ENCODE results near the gene C2CD5.

Gene C2CD5

DNA sequence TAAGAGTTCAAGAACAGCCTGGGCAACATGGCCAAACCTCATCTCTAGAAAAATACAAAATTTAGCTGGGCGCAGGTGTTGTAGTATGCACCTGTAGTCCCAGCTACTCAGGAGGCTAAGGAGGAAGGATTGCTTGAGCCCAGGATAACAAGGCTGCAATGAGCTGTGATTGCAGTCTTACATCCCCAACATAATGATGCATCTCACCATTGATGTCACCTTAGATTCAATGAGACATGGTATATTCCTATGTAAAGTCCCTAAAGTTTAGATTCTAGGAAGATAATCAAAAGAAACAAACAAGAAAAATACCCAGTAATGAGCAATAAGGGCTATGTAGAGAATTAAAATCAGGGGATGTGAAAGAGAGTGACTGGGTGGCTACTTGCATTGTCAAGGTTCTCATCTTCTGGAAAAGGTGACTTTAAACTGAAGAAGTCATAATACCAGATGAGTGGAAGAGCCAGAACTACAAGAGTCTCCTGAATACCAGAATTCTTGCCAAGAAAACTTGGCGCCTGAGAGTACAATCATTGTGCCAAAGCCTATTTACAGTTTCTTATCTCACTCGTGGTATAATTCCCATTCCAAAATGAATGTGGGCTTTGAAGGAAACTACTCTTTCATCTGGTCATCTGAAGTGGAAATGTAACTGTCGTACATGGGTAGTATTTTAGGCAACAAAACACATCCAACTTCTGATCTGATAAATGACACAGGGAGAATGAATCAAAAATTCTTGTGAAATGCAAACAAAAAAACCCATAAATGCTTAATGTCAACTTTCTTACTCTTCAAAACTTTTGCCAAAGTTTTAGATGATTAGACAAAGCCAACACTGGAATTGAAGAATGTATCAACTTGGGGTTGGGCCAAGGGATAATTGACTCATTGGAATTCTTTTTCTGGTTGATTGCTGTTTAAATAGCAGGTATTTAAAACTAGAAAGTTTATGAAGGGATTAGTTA, 128.7 kb downstream of the C2CD5 start:
- no peak for DNase-seq (ENCODE audit: low spot score)

DNA sequence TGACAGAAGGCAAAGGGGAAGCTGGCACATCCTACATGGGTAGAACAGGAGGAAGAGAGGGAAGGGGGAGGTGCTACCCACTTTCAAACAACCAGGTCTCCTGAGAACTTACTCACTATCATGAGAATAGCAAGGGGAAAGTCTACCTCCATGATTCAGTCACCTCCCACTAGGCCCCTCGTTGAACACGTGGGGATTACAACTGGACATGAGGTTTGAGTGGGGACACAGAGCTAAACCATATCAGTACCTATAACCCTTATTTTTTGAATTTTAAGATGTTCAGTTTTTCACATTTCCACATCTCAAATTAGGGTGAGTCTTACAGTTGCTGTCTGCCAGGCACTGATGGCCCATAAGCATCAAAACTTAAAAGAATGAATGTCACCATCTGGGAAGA, 129.6 kb downstream of the C2CD5 start:
- no peak for DNase-seq (ENCODE audit: low spot score)

DNA sequence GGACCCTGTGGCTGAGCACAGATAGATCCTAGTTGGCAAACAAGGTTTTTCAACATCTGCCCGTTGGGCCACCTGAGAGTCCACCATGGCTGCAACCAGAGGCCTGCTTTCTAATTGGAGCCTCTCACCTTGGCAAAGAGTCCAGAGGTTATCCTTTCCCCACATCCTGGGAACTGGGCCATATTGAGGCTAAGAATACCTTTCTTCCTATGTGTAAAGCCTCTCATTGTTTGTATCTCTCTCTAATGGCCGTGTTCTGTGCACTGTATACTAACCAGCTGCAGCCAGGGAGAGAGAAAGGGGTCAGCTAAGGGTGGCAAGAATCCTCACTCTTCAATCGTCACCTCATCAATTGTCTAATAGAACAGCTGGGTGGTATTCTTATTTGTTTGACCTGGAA, 130.8 kb downstream of the C2CD5 start:
- no peak for DNase-seq (ENCODE audit: low spot score)

DNA sequence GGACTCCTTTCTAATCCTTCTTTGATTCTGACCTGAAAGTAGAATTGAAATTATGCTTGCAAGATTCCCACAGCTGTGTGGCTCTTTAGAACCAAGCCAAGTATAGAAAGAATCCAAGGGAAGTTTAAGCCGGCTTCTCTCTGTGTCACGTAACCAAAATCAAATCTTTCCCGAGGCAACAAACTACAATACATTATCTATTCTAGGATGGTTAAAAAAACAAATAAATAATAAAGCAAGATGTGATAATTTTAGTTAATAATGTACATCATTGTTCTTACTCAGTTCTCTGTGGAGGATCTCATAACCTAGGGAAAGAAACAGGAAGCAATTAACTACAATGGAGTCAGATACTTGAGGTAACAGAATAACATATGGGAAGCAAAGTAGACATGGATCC, 131.8 kb downstream of the C2CD5 start:
- DNase-seq (ENCODE audit: low spot score) = no peak

DNA sequence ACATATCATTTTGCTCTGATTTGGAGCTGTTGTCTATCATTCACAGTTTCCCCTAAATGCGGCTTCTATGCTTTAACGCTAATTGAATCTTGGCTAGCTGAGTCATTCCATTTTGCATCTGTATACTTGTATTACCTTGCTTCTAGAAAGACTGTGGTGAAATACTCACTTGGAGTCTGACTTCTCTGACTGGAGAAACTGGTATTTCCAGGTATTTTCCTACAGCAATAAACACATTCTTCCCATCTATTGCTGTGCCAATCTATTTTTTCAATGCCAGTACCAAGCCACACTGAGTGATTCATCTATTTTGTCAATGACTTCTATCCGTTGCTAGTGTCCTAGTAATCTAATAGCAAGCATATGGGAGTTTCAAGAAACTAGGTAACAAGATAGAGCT, 133.9 kb downstream of the C2CD5 start:
- no peak for DNase-seq (ENCODE audit: low spot score)

DNA sequence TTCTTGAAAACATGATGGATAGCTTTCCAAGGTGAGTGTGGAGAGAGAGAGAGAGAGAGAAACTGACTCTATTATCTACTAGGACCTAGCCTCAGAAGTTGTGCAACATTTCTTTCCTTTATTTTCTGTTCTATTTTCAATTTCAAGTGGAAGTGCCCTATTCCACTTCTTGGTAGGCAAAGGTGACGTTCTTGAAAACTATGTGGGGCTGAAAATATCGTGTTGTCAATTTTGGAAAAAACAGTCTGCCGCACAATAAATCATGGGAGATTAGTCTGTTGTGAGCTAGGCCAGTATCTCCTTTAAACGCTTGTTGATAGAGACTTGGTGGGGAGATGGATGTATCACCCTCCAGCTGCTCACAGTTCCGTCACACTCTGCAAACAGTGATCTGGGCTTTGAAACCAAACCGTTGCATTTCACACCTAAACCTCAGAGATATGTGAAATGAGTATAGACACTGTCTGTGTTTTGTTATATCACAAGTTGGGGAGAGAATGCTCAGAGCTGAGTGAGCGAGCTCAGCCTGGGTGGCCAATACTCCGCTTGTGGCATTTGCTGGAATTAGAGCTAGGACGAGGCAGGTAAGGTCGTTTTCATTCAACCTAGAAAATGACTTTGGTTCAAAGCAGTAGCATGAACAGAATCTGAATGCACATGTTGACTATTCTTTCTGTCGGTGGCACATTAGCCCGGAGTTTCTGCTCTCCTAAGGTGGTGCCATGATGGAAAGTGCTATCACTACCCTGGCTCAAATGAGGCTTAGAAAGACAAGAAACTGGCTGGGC, 134.8 kb downstream of the C2CD5 start:
- DNase-seq (ENCODE audit: low spot score) = no peak

DNA sequence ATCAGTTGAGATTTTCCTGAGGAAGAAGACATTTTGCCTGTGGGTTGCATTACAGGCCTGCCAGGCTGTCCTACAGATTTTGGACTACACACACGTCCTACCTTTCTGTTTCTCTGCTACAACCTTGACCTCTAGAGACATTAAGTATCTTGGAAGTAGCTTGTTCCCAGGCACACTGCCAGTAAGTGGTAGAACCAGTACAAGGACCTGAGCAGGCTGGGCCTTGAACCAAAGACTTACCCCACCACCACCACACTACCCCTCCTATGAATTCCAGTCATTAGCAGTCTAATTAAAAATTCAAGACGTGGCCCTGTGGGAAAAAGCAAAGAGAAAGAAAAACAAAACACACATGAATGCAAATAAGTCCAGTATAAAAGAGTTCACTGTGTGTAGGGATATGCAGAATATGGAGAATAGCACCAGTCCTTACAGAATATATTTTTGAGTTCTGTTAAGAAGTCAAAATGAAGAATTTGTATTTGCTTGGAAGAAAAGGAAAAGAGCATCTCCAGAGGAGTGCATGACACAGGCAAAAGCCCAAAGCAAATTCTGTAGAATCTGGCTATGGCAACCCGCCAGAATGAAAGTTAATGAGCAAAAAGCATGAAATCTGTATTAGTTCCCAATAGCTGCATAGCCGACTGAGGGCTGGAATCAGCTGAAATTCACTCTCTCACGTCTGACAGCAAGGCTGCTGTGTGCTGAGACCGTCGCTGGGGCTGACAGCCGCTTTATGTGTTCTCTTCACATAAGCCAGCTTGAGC, 135.5 kb downstream of the C2CD5 start:
- no peak for DNase-seq (ENCODE audit: low spot score)

DNA sequence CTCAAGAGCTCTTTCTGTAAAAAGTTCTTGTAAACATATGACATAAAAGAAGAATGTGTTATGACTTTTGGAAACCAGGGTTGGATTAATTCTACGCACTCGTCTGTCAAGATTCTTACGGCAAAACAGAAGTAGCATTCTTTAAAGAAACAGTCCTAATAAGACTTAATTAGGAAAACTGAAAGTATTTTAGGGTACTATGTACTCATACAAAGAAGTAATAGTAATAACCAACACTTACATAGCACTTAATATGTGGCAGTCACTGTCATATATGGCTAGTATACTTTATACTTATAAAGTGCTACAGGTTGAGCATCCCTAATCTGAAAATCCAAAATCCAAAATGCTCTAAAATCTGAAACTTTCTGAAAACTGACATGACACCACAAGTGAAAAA, 136.9 kb downstream of the C2CD5 start:
- no peak for DNase-seq (ENCODE audit: low spot score)

DNA sequence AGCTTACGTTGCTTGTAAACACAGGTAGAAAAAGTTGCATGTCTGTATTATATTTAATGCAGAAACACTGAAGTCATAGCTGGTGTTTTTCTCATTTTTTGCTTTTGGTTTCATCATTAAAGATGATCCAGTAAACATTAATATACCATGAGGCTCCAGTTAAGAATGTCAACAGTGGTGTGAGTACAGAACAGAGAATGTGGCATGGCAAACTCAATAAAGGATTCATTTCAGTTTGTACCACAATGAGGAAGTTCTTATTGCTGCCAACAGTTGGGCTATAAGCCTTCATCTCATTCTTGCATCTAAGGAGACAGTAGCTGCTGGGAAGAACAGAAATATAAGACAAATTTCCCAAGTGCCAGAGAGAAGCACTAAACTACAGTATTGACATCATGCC, 137.7 kb downstream of the C2CD5 start:
- DNase-seq (ENCODE audit: low spot score) = no peak

DNA sequence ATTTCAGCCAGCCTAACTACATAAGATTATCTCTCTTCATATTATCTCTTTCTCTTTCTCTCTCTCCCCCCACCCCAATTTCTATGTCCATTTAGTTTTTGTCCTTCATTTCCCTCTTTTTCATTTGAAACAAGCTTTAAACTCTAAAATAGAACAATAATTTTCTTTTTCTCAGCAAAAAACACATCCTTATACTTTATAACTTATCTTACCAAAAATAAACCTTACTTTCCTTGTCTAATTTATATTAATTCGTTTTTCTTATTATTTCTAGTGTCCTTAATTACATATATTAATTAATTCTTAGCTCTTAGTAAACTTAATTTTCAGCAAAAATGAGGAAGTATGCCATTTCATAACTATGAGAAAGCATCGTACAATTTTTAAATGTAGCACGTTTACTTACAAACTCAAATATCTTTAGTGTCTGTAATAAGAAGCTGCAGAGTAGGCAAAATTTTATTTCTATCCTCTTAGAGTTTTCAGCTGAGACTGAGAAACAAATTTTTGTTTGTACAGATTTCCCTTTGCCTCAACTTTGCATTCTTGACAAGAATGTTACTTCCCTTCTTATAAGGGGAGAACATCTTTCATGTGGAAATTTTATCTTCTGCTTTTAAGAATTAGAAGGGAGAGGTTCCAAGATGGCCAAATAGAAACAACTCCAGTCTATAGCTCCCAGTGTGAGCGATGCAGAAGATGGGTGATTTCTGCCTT, 144.7 kb downstream of the C2CD5 start:
- DNase-seq (ENCODE audit: low spot score) = no peak

All from RKO (cell line).